Endothelial cell (in vitro differentiated cells): ENCODE data around the gene GPR34. TPM values are rescaled to one million over a fixed set of nuclear protein-coding genes. Genes with fewer than 3 reads are reported as not detected.

Source experiments
- DNase-seq: peaks from one replicate; pipeline ENCODE4 v3.0.0; 2021; ENCODE audit warnings: low spot score
- H3K27ac Mint-ChIP-seq: one replicate; pipeline ENCODE4 v1.8.0; 2021; ENCODE audit warnings: mixed read lengths, inconsistent platforms; ENCODE audit not compliant: unreplicated experiment
- H3K27me3 Mint-ChIP-seq: one replicate; pipeline ENCODE4 v1.8.0; 2021; ENCODE audit warnings: mild to moderate bottlenecking, moderate library complexity, mixed read lengths, inconsistent platforms; ENCODE audit not compliant: unreplicated experiment
- H3K36me3 Mint-ChIP-seq: one replicate; pipeline ENCODE4 v1.8.0; 2021; ENCODE audit warnings: mild to moderate bottlenecking, low read depth, mixed read lengths, inconsistent platforms; ENCODE audit not compliant: unreplicated experiment
- H3K4me1 Mint-ChIP-seq: one replicate; pipeline ENCODE4 v1.8.0; 2021; ENCODE audit warnings: mild to moderate bottlenecking, mixed read lengths, inconsistent platforms; ENCODE audit not compliant: unreplicated experiment
- H3K4me3 Mint-ChIP-seq: one replicate; pipeline ENCODE4 v1.8.0; 2021; ENCODE audit warnings: mild to moderate bottlenecking, mixed read lengths, inconsistent platforms; ENCODE audit not compliant: unreplicated experiment
- H3K9me3 Mint-ChIP-seq: one replicate; pipeline ENCODE4 v1.8.0; 2021; ENCODE audit warnings: mixed read lengths, inconsistent platforms; ENCODE audit not compliant: unreplicated experiment
- total RNA-seq: library from RNA; stranded (reverse); fragmentation: NEBNext Ultra II Directional; extraction: Animal tissue kit (Norgen Biotek cat#: 25700); gene quantifications from one replicate; pipeline ENCODE4 v1.2.1, GENCODE V29; 2021; ENCODE audit not compliant: unreplicated experiment
- TF ChIP-seq, protein P1 (sequence below): fragments of 200-600 bp; sonication (generic); IDR thresholded peaks from one replicate; pipeline ENCODE4 v1.5.0; 2021; ENCODE audit warnings: antibody characterized with exemption; ENCODE audit not compliant: unreplicated experiment

Gene GPR34
- total RNA-seq, 1 donor from 2014 or later, result not detected

DNA sequence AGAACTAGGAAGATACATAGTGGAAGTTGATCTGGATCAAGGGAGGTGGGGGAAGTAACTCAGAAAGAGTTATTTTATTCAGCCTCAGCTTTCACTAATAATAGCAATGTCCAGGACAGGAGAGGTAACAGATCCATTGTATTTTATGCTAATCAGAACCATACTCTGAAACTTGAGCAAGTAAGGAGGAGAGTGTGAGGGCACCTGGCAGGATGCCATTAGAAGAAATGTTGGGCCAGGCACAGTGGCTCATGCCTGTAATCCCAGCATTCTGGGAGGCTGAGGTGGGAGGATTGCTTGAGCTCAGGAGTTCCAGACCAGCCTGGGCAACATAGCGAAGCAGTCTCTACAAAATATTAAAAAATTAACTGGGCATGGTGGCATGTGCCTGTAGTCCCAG lies 16.3 kb downstream of the GPR34 start:
- TF ChIP-seq, protein P1, sequence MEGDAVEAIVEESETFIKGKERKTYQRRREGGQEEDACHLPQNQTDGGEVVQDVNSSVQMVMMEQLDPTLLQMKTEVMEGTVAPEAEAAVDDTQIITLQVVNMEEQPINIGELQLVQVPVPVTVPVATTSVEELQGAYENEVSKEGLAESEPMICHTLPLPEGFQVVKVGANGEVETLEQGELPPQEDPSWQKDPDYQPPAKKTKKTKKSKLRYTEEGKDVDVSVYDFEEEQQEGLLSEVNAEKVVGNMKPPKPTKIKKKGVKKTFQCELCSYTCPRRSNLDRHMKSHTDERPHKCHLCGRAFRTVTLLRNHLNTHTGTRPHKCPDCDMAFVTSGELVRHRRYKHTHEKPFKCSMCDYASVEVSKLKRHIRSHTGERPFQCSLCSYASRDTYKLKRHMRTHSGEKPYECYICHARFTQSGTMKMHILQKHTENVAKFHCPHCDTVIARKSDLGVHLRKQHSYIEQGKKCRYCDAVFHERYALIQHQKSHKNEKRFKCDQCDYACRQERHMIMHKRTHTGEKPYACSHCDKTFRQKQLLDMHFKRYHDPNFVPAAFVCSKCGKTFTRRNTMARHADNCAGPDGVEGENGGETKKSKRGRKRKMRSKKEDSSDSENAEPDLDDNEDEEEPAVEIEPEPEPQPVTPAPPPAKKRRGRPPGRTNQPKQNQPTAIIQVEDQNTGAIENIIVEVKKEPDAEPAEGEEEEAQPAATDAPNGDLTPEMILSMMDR, result no peak
- no peak overlapping the region for H3K27ac Mint-ChIP-seq
- peaks cover 6% of the 10 kb centered on the region for H3K36me3 Mint-ChIP-seq
- H3K4me3 Mint-ChIP-seq, result no peak overlapping the region
- peaks cover 18% of the 10 kb centered on the region for H3K4me1 Mint-ChIP-seq
- H3K9me3 Mint-ChIP-seq, result no peaks in the 10 kb centered on the region
- no peak for DNase-seq
- H3K27me3 Mint-ChIP-seq, result no peaks in the 10 kb centered on the region

DNA sequence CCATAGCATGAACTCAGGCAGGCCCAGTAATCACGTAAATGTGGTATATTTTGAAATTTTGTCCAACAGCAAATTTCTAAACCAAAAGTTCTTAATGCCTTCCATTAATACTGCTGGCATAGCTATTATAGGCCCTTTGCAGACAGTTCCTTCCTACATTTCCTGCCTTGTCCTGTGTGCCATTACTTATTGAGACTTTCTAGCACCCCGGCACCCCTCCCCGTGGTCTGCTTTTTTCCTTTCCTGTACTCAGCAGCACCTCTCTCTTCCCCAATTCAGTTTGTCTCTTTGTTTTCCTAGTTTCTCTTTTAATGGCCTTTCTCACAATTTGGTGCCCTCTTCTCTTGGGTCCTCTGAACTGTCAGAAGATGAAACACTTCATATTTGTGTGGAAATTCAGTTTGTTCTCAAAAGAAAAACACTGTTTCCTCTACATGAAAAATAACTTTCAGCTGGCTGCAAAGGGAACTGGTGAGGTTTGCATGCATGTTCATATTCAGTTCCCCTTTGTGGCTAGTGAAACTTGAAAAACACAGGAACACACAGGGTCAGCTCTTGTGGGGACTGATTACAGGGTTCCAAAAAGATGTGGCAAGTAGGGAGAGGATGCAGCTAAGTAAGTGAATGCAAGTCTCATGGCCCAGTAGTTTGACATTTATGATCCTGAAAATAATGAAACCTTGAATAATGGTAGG lies 17.1 kb downstream of the GPR34 start:
- Mint-ChIP-seq H3K9me3 (no peaks in the 10 kb centered on the region), H3K4me3 (no peak overlapping the region), H3K36me3 (peaks cover 6% of the 10 kb centered on the region), H3K4me1 (peaks cover 21% of the 10 kb centered on the region), H3K27ac (peak overlapping the region; percentile 57), H3K27me3 (no peaks in the 10 kb centered on the region)
- DNase-seq, result no peak
- TF ChIP-seq, protein P1, result no peak

DNA sequence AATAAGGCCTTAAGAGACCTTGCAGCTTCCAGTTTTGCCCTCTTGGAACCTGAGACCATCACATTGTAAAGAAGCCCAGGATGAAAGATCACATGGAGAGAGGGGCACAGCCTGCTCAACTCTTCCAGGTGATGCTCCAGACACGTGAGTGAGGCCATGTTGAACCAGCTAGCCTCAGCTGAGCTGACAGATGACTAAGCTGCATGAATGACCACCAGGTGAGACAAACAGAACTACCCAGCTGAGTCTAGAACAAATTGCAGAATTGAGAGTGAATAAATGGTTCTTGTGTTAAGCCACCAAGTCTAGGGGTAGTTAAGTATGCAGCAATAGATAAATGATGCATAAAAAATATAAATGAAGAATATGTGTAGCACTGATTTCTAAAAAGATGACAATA lies 18.4 kb downstream of the GPR34 start:
- TF ChIP-seq, protein P1, result no peak
- DNase-seq, result no peak
- H3K4me1 Mint-ChIP-seq, result peaks cover 21% of the 10 kb centered on the region
- no peaks in the 10 kb centered on the region for H3K9me3 Mint-ChIP-seq
- H3K4me3 Mint-ChIP-seq, result no peak overlapping the region
- no peak overlapping the region for H3K27ac Mint-ChIP-seq
- H3K36me3 Mint-ChIP-seq, result peaks cover 6% of the 10 kb centered on the region
- H3K27me3 Mint-ChIP-seq, result no peaks in the 10 kb centered on the region

DNA sequence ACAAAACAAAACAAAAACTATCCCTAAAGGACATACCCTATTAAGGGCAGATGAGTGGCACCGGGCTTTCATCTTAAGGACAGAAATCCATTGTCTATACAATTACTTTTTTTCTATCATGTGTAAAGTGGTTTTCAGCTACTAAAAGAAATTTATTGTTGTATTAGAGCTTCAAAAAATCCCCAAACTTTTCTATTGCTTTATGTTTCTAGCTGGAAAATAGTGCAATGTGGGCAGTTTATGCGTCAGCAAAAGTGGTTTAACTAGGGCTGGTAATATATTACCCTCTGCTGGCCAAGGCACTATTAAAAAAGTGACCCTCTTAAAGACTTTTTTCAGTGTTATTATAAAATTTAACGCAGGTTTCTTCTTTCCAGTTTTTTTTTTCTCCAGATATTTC lies 19.7 kb downstream of the GPR34 start:
- DNase-seq, result no peak
- H3K36me3 Mint-ChIP-seq, result peaks cover 6% of the 10 kb centered on the region
- H3K4me1 Mint-ChIP-seq, result peaks cover 21% of the 10 kb centered on the region
- H3K9me3 Mint-ChIP-seq, result no peaks in the 10 kb centered on the region
- no peak overlapping the region for H3K27ac Mint-ChIP-seq
- TF ChIP-seq, protein P1, result no peak
- H3K27me3 Mint-ChIP-seq, result no peaks in the 10 kb centered on the region
- no peak overlapping the region for H3K4me3 Mint-ChIP-seq

DNA sequence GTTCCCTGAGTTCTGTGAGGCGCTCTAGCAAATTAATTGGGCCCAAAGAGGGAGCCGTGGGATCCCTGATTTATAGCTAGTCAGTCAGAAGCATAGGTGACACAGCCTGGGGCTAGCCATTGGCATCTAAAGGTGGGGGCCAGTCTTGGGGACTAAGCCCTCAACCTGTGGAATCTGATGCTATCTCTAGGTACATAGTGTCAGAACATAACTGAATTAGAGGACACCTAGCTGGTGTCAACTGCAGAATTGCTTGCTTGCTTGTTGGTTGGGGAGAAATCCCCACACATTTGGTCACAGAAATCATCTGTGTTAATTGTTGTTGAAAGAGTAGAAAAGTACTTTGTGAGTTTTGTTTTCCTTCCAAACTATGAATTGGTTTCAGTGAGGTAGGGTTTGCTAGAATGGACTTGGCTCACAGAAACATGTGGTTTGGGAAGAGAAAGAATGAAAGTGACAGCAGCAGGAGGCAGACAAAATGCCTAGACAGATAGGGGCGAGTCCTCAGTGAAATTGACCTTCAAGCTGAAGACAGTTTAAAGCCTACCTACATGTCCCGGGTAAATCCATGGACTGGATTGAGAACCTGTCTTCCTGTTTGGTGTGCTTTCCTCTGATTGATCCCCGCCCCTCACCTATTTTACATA lies 22.4 kb downstream of the GPR34 start:
- no peak overlapping the region for H3K4me3 Mint-ChIP-seq
- H3K27me3 Mint-ChIP-seq, result no peaks in the 10 kb centered on the region
- H3K9me3 Mint-ChIP-seq, result no peaks in the 10 kb centered on the region
- no peak overlapping the region for H3K27ac Mint-ChIP-seq
- no peak for DNase-seq
- H3K36me3 Mint-ChIP-seq, result peaks cover 6% of the 10 kb centered on the region
- H3K4me1 Mint-ChIP-seq, result peaks cover 7% of the 10 kb centered on the region
- TF ChIP-seq, protein P1, result no peak
